WERI-Rb-1 (cell line): ENCODE data around the gene FRMPD3.

Experiments used
- DNase-seq: peaks from one replicate; pipeline ENCODE4 v3.0.0-alpha.2; 2020
- H3K27ac ChIP-seq: fragments of 250-450 bp; sonication (Bioruptor Pico); 2 replicates; pipeline ENCODE4 v1.5.1; 2020; ENCODE audit warnings: mild to moderate bottlenecking, moderate library complexity
- H3K27me3 ChIP-seq: fragments of 250-450 bp; sonication (Bioruptor Pico); 2 replicates; pipeline ENCODE4 v1.5.1; 2021; ENCODE audit warnings: mild to moderate bottlenecking, low read depth, moderate library complexity; ENCODE audit not compliant: insufficient read depth, severe bottlenecking
- H3K36me3 ChIP-seq: fragments of 250-450 bp; sonication (Bioruptor Pico); 2 replicates; pipeline ENCODE4 v1.5.1; 2020; ENCODE audit warnings: mild to moderate bottlenecking, moderate library complexity
- H3K4me3 ChIP-seq: 2 replicates; pipeline ENCODE4 v1.5.1; 2011; ENCODE audit warnings: low read depth, mild to moderate bottlenecking, control low read depth, low read length
- H3K9me3 ChIP-seq: fragments of 250-450 bp; sonication (Bioruptor Pico); 2 replicates; pipeline ENCODE4 v1.5.1; 2021; ENCODE audit warnings: mild to moderate bottlenecking, moderate library complexity; ENCODE audit not compliant: severe bottlenecking
- CTCF ChIP-seq: IDR thresholded peaks from 2 replicates; pipeline ENCODE4 v1.5.1; 2011; ENCODE audit warnings: low read depth, mild to moderate bottlenecking, control low read depth, inconsistent platforms, low read length

Gene FRMPD3

GRCh38 chrX:107450823-107451509 is 1.5 kb downstream of the FRMPD3 start:
- Histone ChIP-seq H3K36me3 (no peaks in the 10 kb centered on the region), H3K9me3 (no peaks in the 10 kb centered on the region), H3K27ac (no peak overlapping the region), H3K27me3 (peaks cover 42% of the 10 kb centered on the region), H3K4me3 (no peak overlapping the region)
- peak; percentile 59 for DNase-seq
- TF ChIP-seq CTCF, result peak; percentile 51

- Histone ChIP-seq H3K27me3 (peaks cover 41% of the 10 kb centered on the region), H3K9me3 (no peaks in the 10 kb centered on the region), H3K36me3 (no peaks in the 10 kb centered on the region), H3K27ac (no peak overlapping the region), H3K4me3 (no peak overlapping the region)
- TF ChIP-seq CTCF, result no peak
- DNase-seq, result no peak
Observed at GRCh38 chrX:107451731-107452130, 2.3 kb downstream of the FRMPD3 start.

GRCh38 chrX:107452581-107452980 is 3.1 kb downstream of the FRMPD3 start:
- Histone ChIP-seq H3K36me3 (no peaks in the 10 kb centered on the region), H3K27ac (no peak overlapping the region), H3K27me3 (peaks cover 35% of the 10 kb centered on the region), H3K9me3 (no peaks in the 10 kb centered on the region), H3K4me3 (no peak overlapping the region)
- no peak for TF ChIP-seq CTCF
- no peak for DNase-seq

GRCh38 chrX:107454302-107454701 is 4.8 kb downstream of the FRMPD3 start:
- H3K36me3 ChIP-seq, result no peaks in the 10 kb centered on the region
- peaks cover 21% of the 10 kb centered on the region for H3K27me3 ChIP-seq
- no peak for TF ChIP-seq CTCF
- H3K27ac ChIP-seq, result no peak overlapping the region
- H3K4me3 ChIP-seq, result no peak overlapping the region
- H3K9me3 ChIP-seq, result no peaks in the 10 kb centered on the region
- no peak for DNase-seq

- Histone ChIP-seq H3K4me3 (no peak overlapping the region), H3K9me3 (no peaks in the 10 kb centered on the region), H3K27ac (no peak overlapping the region), H3K27me3 (peaks cover 8% of the 10 kb centered on the region), H3K36me3 (no peaks in the 10 kb centered on the region)
- DNase-seq, result no peak
- TF ChIP-seq CTCF, result no peak
Observed at GRCh38 chrX:107457289-107457688, 7.8 kb downstream of the FRMPD3 start.
